Stimulated activated CD8-positive, alpha-beta memory T cell treated with anti-CD3 and anti-CD28 coated beads, Interleukin-4, amount 100 ng/mL, for 4 hours (primary cell): Measurements from ENCODE around the gene STAB2.
"Not testable (repeated sequence)": the region's sequence is repeated elsewhere in the genome, so short reads cannot be mapped to it uniquely, and the experiment has no call there.

Experiments
- DNase-seq, 2 donors: peaks; one replicate each; pipeline ENCODE4 v3.0.0-alpha.2; 2020; ENCODE audit warnings: low read depth in 2 of 2, low spot score in 1 of 2

STAB2 gene

GRCh38 chr12:103652808-103653207, 65.7 kb downstream of the STAB2 start:
- DNase-seq, result no peak

GRCh38 chr12:103653568-103654173, 66.6 kb downstream of the STAB2 start:
- DNase-seq, result not testable (repeated sequence)

- DNase-seq, result no peak
Observed at GRCh38 chr12:103654816-103655215, 67.7 kb downstream of the STAB2 start.

- no peak for DNase-seq
Observed at GRCh38 chr12:103656291-103656690, 69.2 kb downstream of the STAB2 start.

- no peak for DNase-seq
Observed at GRCh38 chr12:103657331-103657730, 70.3 kb downstream of the STAB2 start.

- no peak for DNase-seq
Observed at GRCh38 chr12:103664626-103665025, 77.6 kb downstream of the STAB2 start.

GRCh38 chr12:103665971-103666370, 78.9 kb downstream of the STAB2 start:
- no peak for DNase-seq

GRCh38 chr12:103667125-103667524, 80.1 kb downstream of the STAB2 start:
- no peak for DNase-seq

- no peak for DNase-seq
Observed at GRCh38 chr12:103668520-103668919, 81.4 kb downstream of the STAB2 start.

GRCh38 chr12:103671367-103671766, 84.3 kb downstream of the STAB2 start:
- DNase-seq, result no peak

GRCh38 chr12:103672401-103673119, 85.5 kb downstream of the STAB2 start:
- DNase-seq, result no peak

GRCh38 chr12:103673487-103673886, 86.4 kb downstream of the STAB2 start:
- no peak for DNase-seq

- no peak for DNase-seq
Observed at GRCh38 chr12:103673891-103674375, 86.9 kb downstream of the STAB2 start.

GRCh38 chr12:103676893-103677292, 89.8 kb downstream of the STAB2 start:
- no peak for DNase-seq

- DNase-seq, result no peak
Observed at GRCh38 chr12:103677341-103677740, 90.3 kb downstream of the STAB2 start.

GRCh38 chr12:103677905-103678304, 90.8 kb downstream of the STAB2 start:
- no peak for DNase-seq

GRCh38 chr12:103679421-103680170, 92.5 kb downstream of the STAB2 start:
- no peak for DNase-seq

GRCh38 chr12:103680591-103681141, 93.6 kb downstream of the STAB2 start:
- no peak for DNase-seq

GRCh38 chr12:103686026-103686425, 99.0 kb downstream of the STAB2 start:
- no peak for DNase-seq

- no peak for DNase-seq
Observed at GRCh38 chr12:103687253-103687652, 100.2 kb downstream of the STAB2 start.

GRCh38 chr12:103688376-103689063, 101.4 kb downstream of the STAB2 start:
- no peak for DNase-seq
